MM.1S (cell line): ENCODE results near the gene PPAN.
A peak's percentile ranks its signal among the peaks of the same experiment; 100 is the strongest.

ENCODE experiments used
- DNase-seq: peaks from one replicate; pipeline ENCODE4 v3.0.0-alpha.2; 2015
- H2AFZ ChIP-seq: fragments of 300-600 bp; sonication (generic); 2 replicates; pipeline ENCODE4 v1.6.0; 2016; ENCODE audit warnings: antibody characterized with exemption, low read length
- H3F3A ChIP-seq: fragments of 300-600 bp; sonication (generic); 2 replicates; pipeline ENCODE4 v1.6.1; 2016; ENCODE audit warnings: mild to moderate bottlenecking, antibody characterized with exemption, low read length, moderate library complexity, mixed read lengths; ENCODE audit not compliant: insufficient read depth
- H3K27ac ChIP-seq: fragments of 300-600 bp; sonication (generic); 2 replicates; pipeline ENCODE4 v1.5.1; 2016; ENCODE audit warnings: mild to moderate bottlenecking, low read length
- H3K27me3 ChIP-seq: fragments of 300-600 bp; sonication (generic); replicated peaks from 2 replicates; pipeline ENCODE4 v1.6.0; 2016; ENCODE audit warnings: low read length; ENCODE audit not compliant: insufficient read depth
- H3K36me3 ChIP-seq: fragments of 300-600 bp; sonication (generic); replicated peaks from 2 replicates; pipeline ENCODE4 v1.6.1; 2016; ENCODE audit warnings: mild to moderate bottlenecking, low read length, mixed read lengths; ENCODE audit not compliant: insufficient read depth
- H3K4me1 ChIP-seq: fragments of 300-600 bp; sonication (generic); 2 replicates; pipeline ENCODE4 v1.6.1; 2016; ENCODE audit warnings: low read length, mixed read lengths
- H3K4me2 ChIP-seq: fragments of 300-600 bp; sonication (generic); 2 replicates; pipeline ENCODE4 v1.6.0; 2016; ENCODE audit warnings: low read depth, low read length
- H3K4me3 ChIP-seq: fragments of 300-600 bp; sonication (generic); 2 replicates; pipeline ENCODE4 v1.5.1; 2016; ENCODE audit warnings: low read length, mixed read lengths
- H3K79me2 ChIP-seq: fragments of 300-600 bp; sonication (generic); 2 replicates; pipeline ENCODE4 v1.6.1; 2016; ENCODE audit warnings: mixed run types, low read length, mixed read lengths
- H3K9ac ChIP-seq: fragments of 300-600 bp; sonication (generic); 2 replicates; pipeline ENCODE4 v1.6.1; 2016; ENCODE audit warnings: low read length, mixed read lengths
- H3K9me2 ChIP-seq: fragments of 300-600 bp; sonication (generic); replicated peaks from 2 replicates; pipeline ENCODE4 v1.6.1; 2016; ENCODE audit warnings: mild to moderate bottlenecking, low read length, mixed read lengths; ENCODE audit not compliant: insufficient read depth
- H3K9me3 ChIP-seq: fragments of 300-600 bp; sonication (generic); replicated peaks from 2 replicates; pipeline ENCODE4 v1.6.1; 2016; ENCODE audit warnings: mild to moderate bottlenecking, low read length, mixed read lengths; ENCODE audit not compliant: insufficient read depth
- H4K20me1 ChIP-seq: fragments of 300-600 bp; sonication (generic); 2 replicates; pipeline ENCODE4 v1.6.1; 2016; ENCODE audit warnings: mild to moderate bottlenecking, low read length, moderate library complexity, mixed read lengths; ENCODE audit not compliant: insufficient read depth
- CTCF ChIP-seq: fragments of 300-600 bp; sonication (generic); IDR thresholded peaks from 2 replicates; pipeline ENCODE4 v1.5.1; 2016; ENCODE audit warnings: antibody characterized with exemption, low read length, mixed read lengths
- EZH2 ChIP-seq: fragments of 300-600 bp; sonication (generic); optimal IDR thresholded peaks from 2 replicates; pipeline ENCODE3; 2017; ENCODE audit warnings: low read depth, mild to moderate bottlenecking, antibody characterized with exemption, low read length, mixed read lengths
- EZH2phosphoT487 ChIP-seq: fragments of 300-600 bp; sonication (generic); IDR thresholded peaks from 2 replicates; pipeline ENCODE4 v1.6.1; 2018; ENCODE audit warnings: antibody characterized with exemption, low read length

PPAN gene

GRCh38 chr19:10105509-10106099 lies 558 bp upstream of the PPAN start:
- peaks cover 18% of the 10 kb centered on the region for H3K36me3 ChIP-seq
- no peak overlapping the region for H3K27ac ChIP-seq
- H3K4me1 ChIP-seq: peaks cover 16% of the 10 kb centered on the region
- H3F3A ChIP-seq: peaks cover 5% of the 10 kb centered on the region; the same call in 1 of the 2 replicates
- peaks cover 42% of the 10 kb centered on the region for H3K79me2 ChIP-seq
- H2AFZ ChIP-seq: peak overlapping the region; percentile 71
- peak overlapping the region; percentile 78; the same call in 1 of the 2 replicates for H3K4me2 ChIP-seq
- TF ChIP-seq EZH2phosphoT487 (no peak), EZH2 (no peak), CTCF (no peak)
- peak overlapping the region; percentile 30; the same call in 1 of the 2 replicates for H3K9ac ChIP-seq
- no peak for DNase-seq
- H3K27me3 ChIP-seq: no peaks in the 10 kb centered on the region
- no peaks in the 10 kb centered on the region for H3K9me3 ChIP-seq
- H3K9me2 ChIP-seq: no peaks in the 10 kb centered on the region
- H4K20me1 ChIP-seq: no peaks in the 10 kb centered on the region
- peak overlapping the region; percentile 53 for H3K4me3 ChIP-seq

- peak overlapping the region; percentile 96 for H3K9ac ChIP-seq
- peaks cover 42% of the 10 kb centered on the region for H3K79me2 ChIP-seq
- H3K4me1 ChIP-seq: peaks cover 32% of the 10 kb centered on the region
- no peaks in the 10 kb centered on the region for H3K9me2 ChIP-seq
- no peaks in the 10 kb centered on the region for H3K9me3 ChIP-seq
- H4K20me1 ChIP-seq: no peaks in the 10 kb centered on the region
- no peak overlapping the region for H3K27ac ChIP-seq
- H3K27me3 ChIP-seq: no peaks in the 10 kb centered on the region
- TF ChIP-seq EZH2 (no peak), EZH2phosphoT487 (no peak), CTCF (no peak)
- H3K4me3 ChIP-seq: peak overlapping the region; percentile 75
- peaks cover 20% of the 10 kb centered on the region for H3F3A ChIP-seq
- H2AFZ ChIP-seq: no peak overlapping the region
- H3K4me2 ChIP-seq: peak overlapping the region; percentile 80
- DNase-seq: no peak
- H3K36me3 ChIP-seq: peaks cover 18% of the 10 kb centered on the region
These were observed 1.1 kb downstream of the PPAN start for GRCh38 chr19:10107254-10107653.

GRCh38 chr19:10107817-10108367 lies 1.7 kb downstream of the PPAN start:
- no peaks in the 10 kb centered on the region for H3K9me3 ChIP-seq
- H3K4me2 ChIP-seq: peak overlapping the region; percentile 80
- peaks cover 27% of the 10 kb centered on the region for H3F3A ChIP-seq
- H3K9ac ChIP-seq: no peak overlapping the region; the same call in 1 of the 2 replicates
- H3K36me3 ChIP-seq: peaks cover 18% of the 10 kb centered on the region
- no peaks in the 10 kb centered on the region for H4K20me1 ChIP-seq
- H3K4me3 ChIP-seq: no peak overlapping the region
- H3K4me1 ChIP-seq: peaks cover 38% of the 10 kb centered on the region
- H3K9me2 ChIP-seq: no peaks in the 10 kb centered on the region
- H3K79me2 ChIP-seq: peaks cover 42% of the 10 kb centered on the region
- no peak overlapping the region for H2AFZ ChIP-seq
- no peak for DNase-seq
- no peaks in the 10 kb centered on the region for H3K27me3 ChIP-seq
- H3K27ac ChIP-seq: no peak overlapping the region
- TF ChIP-seq EZH2 (no peak), EZH2phosphoT487 (no peak), CTCF (no peak)
